ENCODE results near the gene KRTAP4-16.
"Not testable (repeated sequence)": the region's sequence is repeated elsewhere in the genome, so short reads cannot be mapped to it uniquely, and the experiment has no call there.

KRTAP4-16 gene

DNA sequence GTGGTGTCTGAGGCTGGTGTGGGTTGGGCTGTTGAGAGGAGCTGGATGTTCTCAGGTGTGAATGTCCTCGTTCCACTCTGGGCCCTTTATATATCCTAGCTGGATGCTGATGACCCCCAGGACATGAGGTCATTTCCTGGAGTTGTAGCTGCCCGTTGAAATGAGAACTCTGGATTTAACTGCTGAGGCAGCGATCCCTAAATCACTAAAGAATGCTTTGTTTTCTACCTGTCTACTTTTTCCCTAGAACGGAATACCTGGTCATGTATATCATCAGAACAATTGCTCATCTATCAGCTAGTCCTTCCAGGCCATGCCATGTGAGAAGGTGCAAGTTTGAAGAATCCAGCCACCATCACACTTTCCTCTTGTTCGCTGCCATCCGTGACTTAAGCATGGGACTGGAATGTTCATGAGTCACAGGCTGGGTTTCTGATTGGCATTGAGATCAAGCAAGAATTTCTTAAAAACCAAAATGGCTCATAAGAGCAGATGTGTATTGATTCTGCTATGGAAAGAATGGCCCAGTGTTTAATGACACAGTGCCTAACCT, 41.9 kb downstream of the KRTAP4-16 start, which contains the start of gene KRTAP2-3:
TSS of gene KRTAP2-3 (minus strand) at position 63 of the 553 bp plus-strand sequence. CDS start 64 bp downstream, outside the sequence.
- H3K4me3 ChIP-seq (ENCODE audit: low read depth, low read length) = no peak within 1 kb of the TSS
- TF ChIP-seq, protein P1, sequence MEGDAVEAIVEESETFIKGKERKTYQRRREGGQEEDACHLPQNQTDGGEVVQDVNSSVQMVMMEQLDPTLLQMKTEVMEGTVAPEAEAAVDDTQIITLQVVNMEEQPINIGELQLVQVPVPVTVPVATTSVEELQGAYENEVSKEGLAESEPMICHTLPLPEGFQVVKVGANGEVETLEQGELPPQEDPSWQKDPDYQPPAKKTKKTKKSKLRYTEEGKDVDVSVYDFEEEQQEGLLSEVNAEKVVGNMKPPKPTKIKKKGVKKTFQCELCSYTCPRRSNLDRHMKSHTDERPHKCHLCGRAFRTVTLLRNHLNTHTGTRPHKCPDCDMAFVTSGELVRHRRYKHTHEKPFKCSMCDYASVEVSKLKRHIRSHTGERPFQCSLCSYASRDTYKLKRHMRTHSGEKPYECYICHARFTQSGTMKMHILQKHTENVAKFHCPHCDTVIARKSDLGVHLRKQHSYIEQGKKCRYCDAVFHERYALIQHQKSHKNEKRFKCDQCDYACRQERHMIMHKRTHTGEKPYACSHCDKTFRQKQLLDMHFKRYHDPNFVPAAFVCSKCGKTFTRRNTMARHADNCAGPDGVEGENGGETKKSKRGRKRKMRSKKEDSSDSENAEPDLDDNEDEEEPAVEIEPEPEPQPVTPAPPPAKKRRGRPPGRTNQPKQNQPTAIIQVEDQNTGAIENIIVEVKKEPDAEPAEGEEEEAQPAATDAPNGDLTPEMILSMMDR (IDR thresholded peaks at IDR 0.05; ENCODE audit: low read depth, low read length) = no peak

DNA sequence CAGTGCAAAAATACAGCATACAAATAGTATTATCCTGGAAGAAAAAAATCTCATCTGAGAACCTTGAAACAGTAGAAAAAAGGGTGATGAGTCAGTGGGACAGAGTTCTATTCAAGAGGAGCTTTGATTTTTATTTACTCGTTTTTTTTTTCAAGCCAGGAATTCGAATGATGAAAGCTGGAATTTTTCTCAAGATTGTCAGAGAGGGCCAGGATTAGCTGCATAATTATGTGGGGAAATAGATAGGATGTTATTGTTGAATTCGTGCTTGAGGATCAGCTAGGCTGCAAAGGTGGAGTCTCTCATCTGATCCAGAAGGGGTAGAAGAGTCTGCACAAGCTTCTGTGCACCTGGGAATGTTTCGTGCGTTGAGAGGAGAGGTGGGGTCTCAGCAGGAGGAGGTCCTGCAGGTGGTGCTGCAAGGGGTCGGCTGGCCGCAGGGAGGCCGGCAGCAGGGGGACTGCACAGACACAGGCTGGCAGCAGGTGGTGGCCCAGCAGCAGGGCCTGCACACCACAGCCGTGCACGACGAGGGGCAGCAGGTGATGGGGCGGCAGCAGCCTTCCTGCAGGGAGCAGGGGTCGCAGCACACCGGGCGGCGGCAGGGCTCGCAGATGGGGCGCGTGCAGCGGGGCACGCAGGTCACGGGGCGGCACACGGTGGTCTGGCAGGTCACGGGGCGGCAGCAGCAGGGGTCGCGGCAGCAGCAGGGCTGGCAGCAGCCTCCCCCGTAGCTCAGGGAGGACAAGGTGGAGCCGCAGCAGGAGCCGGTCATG, 42.5 kb downstream of the KRTAP4-16 start:
- H3K4me3 ChIP-seq (ENCODE audit: low read depth, low read length) = not testable (repeated sequence)

DNA sequence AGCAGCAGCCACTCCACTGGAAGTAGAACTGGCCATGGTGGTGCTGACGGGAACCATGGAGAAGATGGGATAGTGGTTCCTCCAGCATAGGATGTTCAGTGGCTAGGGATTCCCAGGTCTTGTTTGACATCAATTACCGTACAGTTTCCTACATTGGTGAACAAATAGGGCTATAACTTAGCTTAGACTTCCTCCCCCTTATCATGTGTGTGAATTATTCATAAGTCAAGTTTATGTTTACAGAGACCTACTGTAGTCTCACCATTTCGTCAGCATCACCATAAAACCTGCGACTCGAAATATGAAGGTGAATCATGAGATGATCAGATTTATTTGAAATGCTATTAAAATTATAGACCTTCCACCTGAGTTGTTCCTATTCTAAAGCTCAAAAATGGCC, 43.3 kb downstream of the KRTAP4-16 start:
- no peak overlapping the region for H3K4me3 ChIP-seq (ENCODE audit: low read depth, low read length)
- TF ChIP-seq, protein P1 (IDR thresholded peaks at IDR 0.05; ENCODE audit: low read depth, low read length) = no peak

DNA sequence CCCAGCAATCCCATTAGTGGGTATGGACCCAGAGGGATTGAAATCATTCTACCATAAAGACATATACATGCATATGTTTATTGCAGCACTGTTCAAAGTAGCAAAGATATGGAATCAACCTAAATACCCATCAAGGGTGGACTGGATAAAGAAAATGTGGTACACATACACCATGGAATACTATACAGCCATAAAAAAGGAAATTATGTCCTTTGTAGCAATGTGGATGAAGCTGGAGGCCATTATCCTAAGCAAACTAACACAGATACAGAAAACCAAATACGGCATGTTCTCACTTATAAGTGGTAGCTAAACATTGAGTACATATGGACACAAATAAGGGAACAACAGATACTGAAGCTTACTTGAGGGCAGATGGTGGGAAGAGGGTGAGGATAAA, 44.5 kb downstream of the KRTAP4-16 start:
- H3K4me3 ChIP-seq (ENCODE audit: low read depth, low read length) = no peak overlapping the region
- TF ChIP-seq, protein P1 (IDR thresholded peaks at IDR 0.05; ENCODE audit: low read depth, low read length) = no peak

DNA sequence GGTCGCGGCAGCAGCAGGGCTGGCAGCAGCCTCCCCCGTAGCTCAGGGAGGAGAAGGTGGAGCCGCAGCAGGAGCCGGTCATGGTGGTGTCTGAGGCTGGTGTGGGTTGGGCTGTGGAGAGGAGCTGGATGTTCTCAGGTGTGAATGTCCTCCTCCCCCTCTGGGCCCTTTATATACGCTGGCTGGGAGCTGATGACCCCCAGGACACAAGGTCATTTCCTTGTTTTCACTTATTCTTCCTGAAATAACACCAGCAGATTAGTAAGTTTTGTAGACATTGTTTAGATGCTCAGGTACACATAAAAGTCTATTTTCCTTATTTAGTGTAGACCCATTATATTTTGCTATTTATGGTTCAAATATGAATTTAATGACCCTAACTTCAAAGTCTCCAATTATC, 46.9 kb downstream of the KRTAP4-16 start, which contains the start of gene KRTAP2-2:
TSS of gene KRTAP2-2 (minus strand) at position 101 of the 400 bp plus-strand sequence. CDS start at position 82, 19 bp downstream.
- not testable (repeated sequence) for H3K4me3 ChIP-seq (ENCODE audit: low read depth, low read length)

DNA sequence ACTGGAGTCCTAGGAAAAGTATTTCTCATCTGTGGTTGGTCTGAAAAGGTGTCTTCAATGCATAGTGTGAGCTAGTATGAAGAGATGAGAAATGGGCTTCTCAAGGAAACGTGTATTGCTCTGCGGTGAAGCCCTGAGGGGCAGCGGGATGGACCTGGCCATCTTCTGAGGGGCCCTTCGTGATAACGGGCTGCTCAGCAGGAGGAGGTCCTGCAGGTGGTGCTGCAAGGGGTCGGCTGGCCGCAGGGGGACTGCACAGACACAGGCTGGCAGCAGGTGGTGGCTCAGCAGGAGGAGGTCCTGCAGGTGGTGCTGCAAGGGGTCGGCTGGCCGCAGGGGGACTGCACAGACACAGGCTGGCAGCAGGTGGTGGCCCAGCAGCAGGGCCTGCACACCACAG, 47.5 kb downstream of the KRTAP4-16 start:
- H3K4me3 ChIP-seq (ENCODE audit: low read depth, low read length) = not testable (repeated sequence)

GRCh38 chr17:41054025-41054424, 48.0 kb downstream of the KRTAP4-16 start:
- TF ChIP-seq, protein P1 (IDR thresholded peaks at IDR 0.05; ENCODE audit: low read depth, low read length) = no peak
- H3K4me3 ChIP-seq (ENCODE audit: low read depth, low read length) = no peak overlapping the region

DNA sequence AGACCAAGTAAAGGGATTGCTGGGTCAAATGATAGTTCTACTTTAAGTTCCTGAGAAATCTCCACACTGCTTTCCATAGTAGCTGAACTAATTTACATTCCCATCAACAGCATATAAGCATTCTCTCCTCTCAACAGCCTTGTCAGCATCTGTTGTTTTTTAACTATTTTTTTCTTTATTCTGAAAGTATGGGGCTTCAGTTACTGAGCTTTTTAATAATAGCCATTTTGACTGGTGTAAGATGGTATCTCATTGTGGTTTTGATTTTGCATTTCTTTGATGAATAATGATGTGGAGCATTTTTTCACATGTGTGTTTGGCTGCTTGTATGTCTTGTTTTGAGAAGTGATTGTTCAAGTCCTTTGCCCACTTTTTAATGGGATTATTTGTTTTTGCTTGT, 49.4 kb downstream of the KRTAP4-16 start:
- TF ChIP-seq, protein P1 (IDR thresholded peaks at IDR 0.05; ENCODE audit: low read depth, low read length) = no peak
- H3K4me3 ChIP-seq (ENCODE audit: low read depth, low read length) = no peak overlapping the region

Measured in WI38 (cell line).